Peyer's patch (tissue), 4 donors: Measurements from ENCODE around the gene LYRM9.

ENCODE experiments used
- CTCF ChIP-seq, 6 experiments: fragments of 450-650 bp in 4 of 6; fragments of 200-600 bp in 2 of 6; sonication (generic) in 1 of 6; IDR thresholded peaks; one replicate each; pipeline ENCODE4 v1.5.1; 2017 to 2019; ENCODE audit warnings: antibody characterized with exemption in 6 of 6, mild to moderate bottlenecking in 3 of 6, moderate library complexity in 1 of 6
- POLR2A ChIP-seq, 2 donors: fragments of 450-650 bp; IDR thresholded peaks; one replicate each; pipeline ENCODE4 v1.5.1; 2017; ENCODE audit warnings: antibody characterized with exemption in 2 of 2, mild to moderate bottlenecking in 2 of 2, moderate library complexity in 2 of 2

GRCh38 chr17:27919079-27919478, 25.9 kb upstream of the LYRM9 start:
- TF ChIP-seq CTCF (IDR thresholded peaks at IDR 0.05), result no peak
- no peak for TF ChIP-seq POLR2A (IDR thresholded peaks at IDR 0.05)
